ENCODE measurements around the gene ECM1.

The ECM1 gene

GRCh38 chr1:150474869-150475268, 33.0 kb upstream of the ECM1 start:
- Histone ChIP-seq H3K9me3 (ENCODE audit: insufficient read depth, low read length) (no peaks in the 10 kb centered on the region), H3F3A (ENCODE audit: insufficient read depth) (0 out of 2 replicates have a peak, but pooled peaks cover 5% of the 10 kb centered on the region), H3K4me3 (ENCODE audit: insufficient read depth, low read length, poor library complexity, severe bottlenecking) (no peak overlapping the region), H4K20me1 (ENCODE audit: low read depth, low read length) (no peaks in the 10 kb centered on the region; the same call in 1 of the 2 replicates), H3K27ac (ENCODE audit: low read depth, low read length) (no peak overlapping the region), H3K27me3 (ENCODE audit: low read length) (no peaks in the 10 kb centered on the region), H2AFZ (ENCODE audit: low read depth, low read length, severe bottlenecking) (no peak overlapping the region), H3K79me2 (ENCODE audit: insufficient read depth, low read length) (no peaks in the 10 kb centered on the region), H3K4me2 (ENCODE audit: low read depth, low read length, poor library complexity, severe bottlenecking) (no peak overlapping the region), H3K36me3 (ENCODE audit: low read length) (peaks cover 11% of the 10 kb centered on the region; the same call in 1 of the 2 replicates), H3K9me2 (replicated peaks; ENCODE audit: insufficient read depth, low read length) (no peaks in the 10 kb centered on the region), H3K9ac (ENCODE audit: low read length) (no peak overlapping the region)
- TF ChIP-seq CTCF (IDR thresholded peaks at IDR 0.05; ENCODE audit: insufficient read depth, low read length, poor library complexity, severe bottlenecking) (no peak), EZH2phosphoT487 (conservative IDR thresholded peaks at IDR 0.05; ENCODE audit: low read length) (no peak)

DNA sequence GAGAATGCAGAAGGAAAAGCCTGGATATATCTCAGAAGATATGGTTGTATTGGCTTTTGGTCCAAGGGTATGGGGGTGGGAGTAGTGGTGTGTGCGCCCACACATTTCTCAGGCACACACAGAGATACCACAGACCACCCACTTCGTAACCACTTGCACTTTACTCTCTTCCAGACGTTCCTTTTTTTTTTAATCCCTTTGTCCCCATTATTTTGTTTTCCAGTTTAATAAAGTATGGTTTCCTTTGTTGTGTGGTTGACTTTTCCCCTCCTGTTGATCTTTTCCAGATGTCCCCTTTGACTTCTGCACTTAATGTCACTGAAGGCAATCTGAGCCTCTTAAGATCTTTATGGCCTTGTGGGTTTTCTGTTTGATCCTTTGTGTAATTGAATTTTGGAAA, 31.2 kb upstream of the ECM1 start:
- no peak overlapping the region for H3K9ac ChIP-seq (ENCODE audit: low read length)
- TF ChIP-seq CTCF (IDR thresholded peaks at IDR 0.05; ENCODE audit: insufficient read depth, low read length, poor library complexity, severe bottlenecking) (no peak), EZH2phosphoT487 (conservative IDR thresholded peaks at IDR 0.05; ENCODE audit: low read length) (no peak)
- 0 out of 2 replicates have a peak, but pooled peaks cover 5% of the 10 kb centered on the region for H3F3A ChIP-seq (ENCODE audit: insufficient read depth)
- H3K27me3 ChIP-seq (ENCODE audit: low read length) = no peaks in the 10 kb centered on the region
- no peaks in the 10 kb centered on the region for H3K79me2 ChIP-seq (ENCODE audit: insufficient read depth, low read length)
- H3K36me3 ChIP-seq (ENCODE audit: low read length) = 0 out of 2 replicates have a peak, but pooled peaks cover 1% of the 10 kb centered on the region
- H3K4me2 ChIP-seq (ENCODE audit: low read depth, low read length, poor library complexity, severe bottlenecking) = no peak overlapping the region
- H4K20me1 ChIP-seq (ENCODE audit: low read depth, low read length) = no peaks in the 10 kb centered on the region; the same call in 1 of the 2 replicates
- H3K4me3 ChIP-seq (ENCODE audit: insufficient read depth, low read length, poor library complexity, severe bottlenecking) = no peak overlapping the region
- no peaks in the 10 kb centered on the region for H3K9me2 ChIP-seq (replicated peaks; ENCODE audit: insufficient read depth, low read length)
- no peak overlapping the region for H3K27ac ChIP-seq (ENCODE audit: low read depth, low read length)
- H2AFZ ChIP-seq (ENCODE audit: low read depth, low read length, severe bottlenecking) = no peak overlapping the region
- no peaks in the 10 kb centered on the region for H3K9me3 ChIP-seq (ENCODE audit: insufficient read depth, low read length)

- no peaks in the 10 kb centered on the region for H3K9me3 ChIP-seq (ENCODE audit: insufficient read depth, low read length)
- H3K4me2 ChIP-seq (ENCODE audit: low read depth, low read length, poor library complexity, severe bottlenecking) = no peak overlapping the region
- no peaks in the 10 kb centered on the region for H3K27me3 ChIP-seq (ENCODE audit: low read length)
- H3K4me3 ChIP-seq (ENCODE audit: insufficient read depth, low read length, poor library complexity, severe bottlenecking) = no peak overlapping the region
- no peak overlapping the region for H2AFZ ChIP-seq (ENCODE audit: low read depth, low read length, severe bottlenecking)
- 0 out of 2 replicates have a peak, but pooled peaks cover 5% of the 10 kb centered on the region for H3F3A ChIP-seq (ENCODE audit: insufficient read depth)
- H3K9ac ChIP-seq (ENCODE audit: low read length) = no peak overlapping the region
- H3K36me3 ChIP-seq (ENCODE audit: low read length) = no peaks in the 10 kb centered on the region
- H4K20me1 ChIP-seq (ENCODE audit: low read depth, low read length) = no peaks in the 10 kb centered on the region; the same call in 1 of the 2 replicates
- H3K27ac ChIP-seq (ENCODE audit: low read depth, low read length) = no peak overlapping the region
- H3K9me2 ChIP-seq (replicated peaks; ENCODE audit: insufficient read depth, low read length) = no peaks in the 10 kb centered on the region
- TF ChIP-seq CTCF (IDR thresholded peaks at IDR 0.05; ENCODE audit: insufficient read depth, low read length, poor library complexity, severe bottlenecking) = no peak
- no peak for TF ChIP-seq EZH2phosphoT487 (conservative IDR thresholded peaks at IDR 0.05; ENCODE audit: low read length)
- no peaks in the 10 kb centered on the region for H3K79me2 ChIP-seq (ENCODE audit: insufficient read depth, low read length)
Observed at GRCh38 chr1:150477320-150477719, 30.6 kb upstream of the ECM1 start.

All from SU-DHL-6 (cell line).